H1 (cell line): ENCODE data around the gene ID1.

Experiments used
- EP300 ChIP-seq, 2 experiments: IDR thresholded peaks; 1 replicate in 1 of 2; 2 replicates in 1 of 2; pipeline ENCODE4 v1.6.1; 2011 to 2012; ENCODE audit warnings: low read depth in 2 of 2, low read length in 2 of 2, mild to moderate bottlenecking in 2 of 2, borderline replicate concordance in 1 of 2, inconsistent platforms in 1 of 2, moderate library complexity in 1 of 2
- EZH2 ChIP-seq: fragments of 200-600 bp; sonication (generic); IDR thresholded peaks from 2 replicates; pipeline ENCODE4 v1.7.1; 2012; ENCODE audit warnings: low read depth, mild to moderate bottlenecking, moderate library complexity, low read length, inconsistent platforms; ENCODE audit not compliant: severe bottlenecking
- FOSL1 ChIP-seq: IDR thresholded peaks from 2 replicates; pipeline ENCODE4 v1.6.1; 2011; ENCODE audit warnings: mild to moderate bottlenecking, low read depth, low read length, moderate library complexity; ENCODE audit not compliant: insufficient read depth
- GTF2F1 ChIP-seq: IDR thresholded peaks from 2 replicates; pipeline ENCODE4 v1.6.1; 2012; ENCODE audit warnings: low read depth, low read length, improper control_type of control experiment, borderline replicate concordance
- MAFK ChIP-seq: IDR thresholded peaks from 2 replicates; pipeline ENCODE4 v1.6.1; 2012; ENCODE audit warnings: low read depth, mild to moderate bottlenecking, improper control_type of control experiment, low read length
- POLR2A ChIP-seq, 2 experiments: IDR thresholded peaks; 1 replicate in 1 of 2; 2 replicates in 1 of 2; pipeline ENCODE4 v1.6.1; 2011; ENCODE audit warnings: low read depth in 2 of 2, low read length in 2 of 2, mild to moderate bottlenecking in 2 of 2; ENCODE audit errors: control extremely low read depth in 1 of 2
- RNF2 ChIP-seq: fragments of 200-900, 300-1000 bp; sonication (generic); IDR thresholded peaks from 2 replicates; pipeline ENCODE4 v1.7.1; 2016; ENCODE audit warnings: borderline replicate concordance, low read depth, mild to moderate bottlenecking, antibody characterized with exemption, low read length; ENCODE audit not compliant: poor library complexity, severe bottlenecking; ENCODE audit errors: missing control alignments
- SIX5 ChIP-seq: IDR thresholded peaks from 2 replicates; pipeline ENCODE4 v1.6.1; 2011; ENCODE audit warnings: mild to moderate bottlenecking, low read depth, low read length
- ZNF274 ChIP-seq: IDR thresholded peaks from 2 replicates; pipeline ENCODE4 v1.7.0; 2012; ENCODE audit warnings: low read length, borderline replicate concordance; ENCODE audit errors: extremely low read depth
- TF ChIP-seq, protein P1 (sequence below), 3 experiments: IDR thresholded peaks; 1 replicate in 2 of 3; 2 replicates in 1 of 3; pipeline versions ENCODE4 v1.5.1 to v1.6.1; 2011; ENCODE audit warnings: low read length in 3 of 3, mild to moderate bottlenecking in 3 of 3, inconsistent platforms in 2 of 3, low read depth in 1 of 3, moderate library complexity in 1 of 3; ENCODE audit not compliant: insufficient read depth in 1 of 3; ENCODE audit errors: control extremely low read depth in 1 of 3

DNA sequence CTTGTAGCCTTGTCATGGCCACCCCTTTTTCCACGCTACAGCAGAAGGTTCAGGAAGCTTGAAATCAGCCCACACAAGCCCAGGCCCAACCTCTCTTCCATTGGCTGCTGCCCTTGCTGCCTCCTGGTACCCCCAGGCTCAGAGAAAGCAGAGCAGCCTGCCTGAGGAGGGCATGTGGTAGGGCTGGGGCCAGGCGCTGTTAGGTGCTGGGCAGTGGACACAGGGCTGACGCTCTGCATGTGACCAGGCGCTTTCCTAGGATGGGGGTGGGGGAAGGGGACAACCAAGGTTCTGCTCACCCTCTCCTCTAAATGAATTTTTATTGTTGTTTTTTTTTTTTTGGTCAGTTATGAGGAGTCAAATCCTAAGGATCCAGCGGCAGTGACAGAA, 36.3 kb upstream of the ID1 start:
- no peak for TF ChIP-seq RNF2
- no peak for TF ChIP-seq EP300 (IDR thresholded peaks at IDR 0.05; ENCODE audit: borderline replicate concordance in 1 of 2, low read depth in 2 of 2, low read length in 2 of 2)
- TF ChIP-seq, protein P1, sequence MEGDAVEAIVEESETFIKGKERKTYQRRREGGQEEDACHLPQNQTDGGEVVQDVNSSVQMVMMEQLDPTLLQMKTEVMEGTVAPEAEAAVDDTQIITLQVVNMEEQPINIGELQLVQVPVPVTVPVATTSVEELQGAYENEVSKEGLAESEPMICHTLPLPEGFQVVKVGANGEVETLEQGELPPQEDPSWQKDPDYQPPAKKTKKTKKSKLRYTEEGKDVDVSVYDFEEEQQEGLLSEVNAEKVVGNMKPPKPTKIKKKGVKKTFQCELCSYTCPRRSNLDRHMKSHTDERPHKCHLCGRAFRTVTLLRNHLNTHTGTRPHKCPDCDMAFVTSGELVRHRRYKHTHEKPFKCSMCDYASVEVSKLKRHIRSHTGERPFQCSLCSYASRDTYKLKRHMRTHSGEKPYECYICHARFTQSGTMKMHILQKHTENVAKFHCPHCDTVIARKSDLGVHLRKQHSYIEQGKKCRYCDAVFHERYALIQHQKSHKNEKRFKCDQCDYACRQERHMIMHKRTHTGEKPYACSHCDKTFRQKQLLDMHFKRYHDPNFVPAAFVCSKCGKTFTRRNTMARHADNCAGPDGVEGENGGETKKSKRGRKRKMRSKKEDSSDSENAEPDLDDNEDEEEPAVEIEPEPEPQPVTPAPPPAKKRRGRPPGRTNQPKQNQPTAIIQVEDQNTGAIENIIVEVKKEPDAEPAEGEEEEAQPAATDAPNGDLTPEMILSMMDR (IDR thresholded peaks at IDR 0.05; ENCODE audit: control extremely low read depth in 1 of 3, insufficient read depth in 1 of 3, low read depth in 1 of 3, low read length in 3 of 3), result no peak
- TF ChIP-seq FOSL1, result no peak
- TF ChIP-seq ZNF274, result no peak
- no peak for TF ChIP-seq POLR2A (IDR thresholded peaks at IDR 0.05; ENCODE audit: control extremely low read depth in 1 of 2, low read depth in 2 of 2, low read length in 2 of 2)
- TF ChIP-seq MAFK, result no peak
- TF ChIP-seq SIX5, result no peak
- no peak for TF ChIP-seq GTF2F1
- TF ChIP-seq EZH2, result no peak
